Caco-2 (cell line): Measurements from ENCODE around the gene ERICH2. TPM values are rescaled to one million over a fixed set of nuclear protein-coding genes. Genes with fewer than 3 reads are reported as not detected.

Experiments
- BruUV-seq: library from RNA; stranded (reverse); fragments of 400-500 nt; replicated peaks from 2 replicates; lab custom pipeline; 2021; lab: Mats Ljungman, UMichigan
- CTCF ChIA-PET: fragments of 300-600 bp; sonication (Branson Sonifier 250); formaldehyde crosslinking; loops from one replicate; lab custom pipeline; 2022; ENCODE audit warnings: antibody characterized with exemption; lab: Charles Lee
- POLR2A ChIA-PET: fragments of 300-600 bp; sonication (Branson Sonifier 250); formaldehyde crosslinking; loops from one replicate; lab custom pipeline; 2022; ENCODE audit warnings: antibody characterized with exemption; lab: Charles Lee
- DNase-seq, 2 experiments: peaks; one replicate each; pipeline versions ENCODE4 v3.0.0 to v3.0.0-alpha.2; 2020 to 2022
- H3K27me3 ChIP-seq: replicated peaks from 2 replicates; pipeline ENCODE4 v1.6.0; 2011; ENCODE audit warnings: low read length; ENCODE audit not compliant: control insufficient read depth, insufficient read depth
- H3K36me3 ChIP-seq: 2 replicates; pipeline ENCODE4 v1.5.1; 2011; ENCODE audit warnings: low read length; ENCODE audit not compliant: control insufficient read depth, insufficient read depth
- H3K4me1 ChIP-seq: fragments of 250-450 bp; sonication (Bioruptor Pico); 2 replicates; pipeline ENCODE4 v1.5.1; 2020; ENCODE audit warnings: mild to moderate bottlenecking
- H3K4me3 ChIP-seq: 2 replicates; pipeline ENCODE4 v1.5.1; 2011; ENCODE audit warnings: low read depth, mild to moderate bottlenecking, control low read depth, low read length
- H3K9me3 ChIP-seq: fragments of 250-450 bp; sonication (Bioruptor Pico); 2 replicates; pipeline ENCODE4 v1.5.1; 2020; ENCODE audit warnings: mild to moderate bottlenecking, moderate library complexity
- H3K27ac Mint-ChIP-seq: one replicate; pipeline ENCODE4 v1.8.0; 2022; ENCODE audit warnings: mixed read lengths; ENCODE audit not compliant: unreplicated experiment
- H3K27me3 Mint-ChIP-seq: one replicate; pipeline ENCODE4 v1.8.0; 2022; ENCODE audit warnings: mixed read lengths; ENCODE audit not compliant: insufficient read depth, unreplicated experiment
- H3K36me3 Mint-ChIP-seq: one replicate; pipeline ENCODE4 v1.8.0; 2022; ENCODE audit warnings: mild to moderate bottlenecking, mixed read lengths; ENCODE audit not compliant: insufficient read depth, unreplicated experiment
- H3K4me1 Mint-ChIP-seq: one replicate; pipeline ENCODE4 v1.8.0; 2022; ENCODE audit warnings: low read depth, mixed read lengths; ENCODE audit not compliant: unreplicated experiment
- H3K4me3 Mint-ChIP-seq: one replicate; pipeline ENCODE4 v1.8.0; 2022; ENCODE audit warnings: mild to moderate bottlenecking, moderate library complexity, mixed read lengths; ENCODE audit not compliant: unreplicated experiment
- H3K9me3 Mint-ChIP-seq: one replicate; pipeline ENCODE4 v1.8.0; 2022; ENCODE audit warnings: mixed read lengths; ENCODE audit not compliant: unreplicated experiment
- intact Hi-C: fragments of 100-400 bp; cut with micrococcal nuclease; formaldehyde crosslinking; loops from one replicate; pipeline ENCODE4 v1.10.0; 2022; ENCODE audit not compliant: unreplicated experiment
- total RNA-seq: library from RNA; stranded (reverse); gene quantifications from 2 replicates; pipeline ENCODE4 v1.2.3, GENCODE V29; 2022
- TF ChIP-seq, protein P1 (sequence below), 2 experiments: fragments of 200-600 bp in 1 of 2; IDR thresholded peaks; 1 replicate in 1 of 2; 2 replicates in 1 of 2; pipeline versions ENCODE4 v1.5.1 to v1.8.0; 2011 to 2022; ENCODE audit warnings: antibody characterized with exemption in 1 of 2, control low read depth in 1 of 2, inconsistent platforms in 1 of 2, low read depth in 1 of 2, low read length in 1 of 2, mild to moderate bottlenecking in 1 of 2, moderate library complexity in 1 of 2; ENCODE audit not compliant: insufficient read depth in 1 of 2, severe bottlenecking in 1 of 2, unreplicated experiment in 1 of 2

The ERICH2 gene
- total RNA-seq, 1 experiment from 2014 or later = 3.1 TPM

DNA sequence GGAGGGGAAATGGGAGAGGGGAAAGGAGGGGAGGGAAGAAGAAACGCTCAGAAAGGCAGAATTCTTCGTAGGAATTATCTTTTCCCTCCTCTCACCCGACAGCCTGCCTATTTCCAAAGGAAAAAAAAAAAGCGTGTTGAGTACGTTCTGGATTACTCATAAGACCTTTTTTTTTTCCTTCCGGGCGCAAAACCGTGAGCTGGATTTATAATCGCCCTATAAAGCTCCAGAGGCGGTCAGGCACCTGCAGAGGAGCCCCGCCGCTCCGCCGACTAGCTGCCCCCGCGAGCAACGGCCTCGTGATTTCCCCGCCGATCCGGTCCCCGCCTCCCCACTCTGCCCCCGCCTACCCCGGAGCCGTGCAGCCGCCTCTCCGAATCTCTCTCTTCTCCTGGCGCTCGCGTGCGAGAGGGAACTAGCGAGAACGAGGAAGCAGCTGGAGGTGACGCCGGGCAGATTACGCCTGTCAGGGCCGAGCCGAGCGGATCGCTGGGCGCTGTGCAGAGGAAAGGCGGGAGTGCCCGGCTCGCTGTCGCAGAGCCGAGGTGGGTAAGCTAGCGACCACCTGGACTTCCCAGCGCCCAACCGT, 46.4 kb downstream of the ERICH2 start, which contains the start of gene GAD1:
Gene GAD1, plus strand, starts transcription at position 384 of the 589 bp plus-strand sequence. CDS start 1,705 bp downstream, outside the sequence.
- H3K9me3 ChIP-seq = no peaks in the 10 kb centered on the region
- intact Hi-C loops = loop anchor here (1.0 to 10.0 kb wide), 3 partner anchors 57 to 492 kb away; no protein-coding TSS in a partner anchor
- peak within 1 kb of the TSS; percentile 76 for H3K4me3 ChIP-seq
- CTCF ChIA-PET = interaction anchor here (0.6 to 2.5 kb wide), 24 partner anchors 10 to 1106 kb away, joined by 3 to 13 read pairs (median 4); partner anchors contain the start of genes ERICH2 and HAT1
- no peaks in the 10 kb centered on the region for H3K36me3 ChIP-seq
- POLR2A ChIA-PET = interaction anchor here (0.7 kb wide), 1 partner anchor 101 kb away, joined by 4 read pairs; the partner anchor contains the start of gene SP5
- Mint-ChIP-seq H3K36me3 (no peaks in the 10 kb centered on the region), H3K27ac (peak within 1 kb of the TSS; percentile 50), H3K27me3 (peaks cover 8% of the 10 kb centered on the region), H3K4me3 (peak within 1 kb of the TSS; percentile 95), H3K4me1 (peaks cover 7% of the 10 kb centered on the region), H3K9me3 (no peaks in the 10 kb centered on the region)
- TF ChIP-seq, protein P1, sequence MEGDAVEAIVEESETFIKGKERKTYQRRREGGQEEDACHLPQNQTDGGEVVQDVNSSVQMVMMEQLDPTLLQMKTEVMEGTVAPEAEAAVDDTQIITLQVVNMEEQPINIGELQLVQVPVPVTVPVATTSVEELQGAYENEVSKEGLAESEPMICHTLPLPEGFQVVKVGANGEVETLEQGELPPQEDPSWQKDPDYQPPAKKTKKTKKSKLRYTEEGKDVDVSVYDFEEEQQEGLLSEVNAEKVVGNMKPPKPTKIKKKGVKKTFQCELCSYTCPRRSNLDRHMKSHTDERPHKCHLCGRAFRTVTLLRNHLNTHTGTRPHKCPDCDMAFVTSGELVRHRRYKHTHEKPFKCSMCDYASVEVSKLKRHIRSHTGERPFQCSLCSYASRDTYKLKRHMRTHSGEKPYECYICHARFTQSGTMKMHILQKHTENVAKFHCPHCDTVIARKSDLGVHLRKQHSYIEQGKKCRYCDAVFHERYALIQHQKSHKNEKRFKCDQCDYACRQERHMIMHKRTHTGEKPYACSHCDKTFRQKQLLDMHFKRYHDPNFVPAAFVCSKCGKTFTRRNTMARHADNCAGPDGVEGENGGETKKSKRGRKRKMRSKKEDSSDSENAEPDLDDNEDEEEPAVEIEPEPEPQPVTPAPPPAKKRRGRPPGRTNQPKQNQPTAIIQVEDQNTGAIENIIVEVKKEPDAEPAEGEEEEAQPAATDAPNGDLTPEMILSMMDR (IDR thresholded peaks at IDR 0.05; ENCODE audit: insufficient read depth in 1 of 2, low read depth in 1 of 2, low read length in 1 of 2, severe bottlenecking in 1 of 2, unreplicated experiment in 1 of 2) = no peak
- peak; percentile 86 to 87 for DNase-seq
- H3K4me1 ChIP-seq = peaks cover 7% of the 10 kb centered on the region; the same call in 1 of the 2 replicates
- no TSS peak for BruUV-seq
- H3K27me3 ChIP-seq = no peaks in the 10 kb centered on the region

DNA sequence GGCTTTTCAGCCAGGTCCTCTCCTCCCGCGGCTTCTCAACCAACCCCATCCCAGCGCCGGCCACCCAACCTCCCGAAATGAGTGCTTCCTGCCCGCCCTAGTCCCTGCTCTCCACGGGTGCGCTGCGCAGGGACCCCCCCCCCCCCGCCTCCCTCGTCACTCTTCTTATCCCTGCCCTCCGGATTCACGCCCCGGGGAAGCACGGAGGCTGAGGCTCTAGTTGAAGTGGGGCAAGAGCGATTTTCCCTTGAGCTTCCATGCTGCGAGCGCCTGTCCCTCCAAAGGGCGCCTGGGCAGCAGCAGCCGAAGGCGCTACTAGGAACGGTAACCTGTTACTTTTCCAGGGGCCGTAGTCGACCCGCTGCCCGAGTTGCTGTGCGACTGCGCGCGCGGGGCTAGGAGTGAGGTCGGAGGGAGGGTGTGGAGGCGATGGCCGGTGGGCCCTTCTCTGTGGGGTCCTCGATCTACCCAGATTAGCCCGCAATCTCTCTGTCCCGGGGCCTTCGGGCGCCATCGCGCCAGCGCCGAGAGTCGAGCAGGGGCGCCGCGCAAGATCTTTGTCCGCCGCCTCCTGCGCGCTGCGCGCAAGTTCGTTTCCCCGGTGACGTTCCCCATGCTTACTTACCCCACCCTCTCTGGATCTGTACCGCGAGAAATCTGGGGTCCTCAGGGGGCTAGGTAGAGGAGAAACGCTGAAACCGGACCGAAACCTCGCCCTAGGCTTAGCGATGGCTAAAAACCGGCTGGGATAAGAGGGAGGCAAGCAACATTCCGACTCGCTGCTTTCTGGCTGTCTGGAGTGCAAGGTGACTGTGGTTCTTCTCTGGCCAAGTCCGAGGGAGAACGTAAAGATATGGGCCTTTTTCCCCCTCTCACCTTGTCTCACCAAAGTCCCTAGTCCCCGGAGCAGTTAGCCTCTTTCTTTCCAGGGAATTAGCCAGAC, 47.2 kb downstream of the ERICH2 start:
- Histone ChIP-seq H3K9me3 (no peaks in the 10 kb centered on the region), H3K4me1 (peaks cover 7% of the 10 kb centered on the region; the same call in 1 of the 2 replicates), H3K36me3 (no peaks in the 10 kb centered on the region), H3K27me3 (no peaks in the 10 kb centered on the region), H3K4me3 (peak overlapping the region; percentile 76)
- DNase-seq = peak in 1 of 2 experiments; percentile 50
- peaks cover 7% of the 10 kb centered on the region for H3K4me1 Mint-ChIP-seq
- H3K9me3 Mint-ChIP-seq = no peaks in the 10 kb centered on the region
- ChIA-PET POLR2A (interaction anchor here (0.7 kb wide), 1 partner anchor 102 kb away, joined by 4 read pairs; the partner anchor contains the start of gene SP5), CTCF (interaction anchor here (0.5 to 2.5 kb wide), 16 partner anchors 9 to 1105 kb away, joined by 3 to 13 read pairs (median 4); partner anchors contain the start of gene HAT1)
- peak overlapping the region; percentile 50 for H3K27ac Mint-ChIP-seq
- H3K4me3 Mint-ChIP-seq = peak overlapping the region; percentile 95
- BruUV-seq = TSS peak; percentile 58
- H3K27me3 Mint-ChIP-seq = peaks cover 8% of the 10 kb centered on the region
- TF ChIP-seq, protein P1 (IDR thresholded peaks at IDR 0.05; ENCODE audit: insufficient read depth in 1 of 2, low read depth in 1 of 2, low read length in 1 of 2, severe bottlenecking in 1 of 2, unreplicated experiment in 1 of 2) = no peak
- H3K36me3 Mint-ChIP-seq = no peaks in the 10 kb centered on the region
- intact Hi-C loops = loop anchor here (10.0 kb wide), 1 partner anchor 233 kb away; no protein-coding TSS in a partner anchor
